Glutamatergic neuron (in vitro differentiated cells): ENCODE data around the gene IPO4. TPM values are rescaled to one million over a fixed set of nuclear protein-coding genes. Genes with fewer than 3 reads are reported as not detected.

Experiments used
- DNase-seq: peaks from one replicate; pipeline ENCODE4 v3.0.0; 2022
- H3K27ac Mint-ChIP-seq: one replicate; pipeline ENCODE4 v1.8.0; 2020; ENCODE audit warnings: mild to moderate bottlenecking, mixed read lengths, inconsistent platforms; ENCODE audit not compliant: unreplicated experiment
- H3K27me3 Mint-ChIP-seq: one replicate; pipeline ENCODE4 v1.8.0; 2020; ENCODE audit warnings: mild to moderate bottlenecking, moderate library complexity, mixed read lengths, inconsistent platforms; ENCODE audit not compliant: unreplicated experiment
- H3K36me3 Mint-ChIP-seq: one replicate; pipeline ENCODE4 v1.8.0; 2020; ENCODE audit warnings: mild to moderate bottlenecking, mixed read lengths, inconsistent platforms; ENCODE audit not compliant: unreplicated experiment
- H3K4me1 Mint-ChIP-seq: one replicate; pipeline ENCODE4 v1.8.0; 2020; ENCODE audit warnings: mild to moderate bottlenecking, low read depth, mixed read lengths, inconsistent platforms; ENCODE audit not compliant: unreplicated experiment
- H3K4me3 Mint-ChIP-seq: one replicate; pipeline ENCODE4 v1.8.0; 2020; ENCODE audit warnings: mild to moderate bottlenecking, mixed read lengths, inconsistent platforms; ENCODE audit not compliant: unreplicated experiment
- H3K9me3 Mint-ChIP-seq: one replicate; pipeline ENCODE4 v1.8.0; 2020; ENCODE audit warnings: mild to moderate bottlenecking, moderate library complexity, mixed read lengths, inconsistent platforms; ENCODE audit not compliant: unreplicated experiment
- total RNA-seq: library from RNA; stranded (reverse); fragmentation: NEBNext Ultra II Directional; extraction: Animal tissue kit (Norgen Biotek cat#: 25700); gene quantifications from one replicate; pipeline ENCODE4 v1.2.1, GENCODE V29; 2021; ENCODE audit not compliant: unreplicated experiment
- TF ChIP-seq, protein P1 (sequence below): fragments of 200-600 bp; sonication (generic); IDR thresholded peaks from one replicate; pipeline ENCODE4 v1.5.0; 2021; ENCODE audit not compliant: partially characterized antibody, unreplicated experiment

IPO4 gene
- total RNA-seq, 1 donor from 2014 or later: 25.5 TPM

GRCh38 chr14:24138396-24139271 is 50.0 kb downstream of the IPO4 start:
- DNase-seq: no peak
- no peak overlapping the region for H3K27ac Mint-ChIP-seq
- peaks cover 13% of the 10 kb centered on the region for H3K9me3 Mint-ChIP-seq
- H3K4me3 Mint-ChIP-seq: no peak overlapping the region
- H3K4me1 Mint-ChIP-seq: peaks cover 20% of the 10 kb centered on the region
- H3K27me3 Mint-ChIP-seq: peaks cover 13% of the 10 kb centered on the region
- no peaks in the 10 kb centered on the region for H3K36me3 Mint-ChIP-seq
- TF ChIP-seq, protein P1, sequence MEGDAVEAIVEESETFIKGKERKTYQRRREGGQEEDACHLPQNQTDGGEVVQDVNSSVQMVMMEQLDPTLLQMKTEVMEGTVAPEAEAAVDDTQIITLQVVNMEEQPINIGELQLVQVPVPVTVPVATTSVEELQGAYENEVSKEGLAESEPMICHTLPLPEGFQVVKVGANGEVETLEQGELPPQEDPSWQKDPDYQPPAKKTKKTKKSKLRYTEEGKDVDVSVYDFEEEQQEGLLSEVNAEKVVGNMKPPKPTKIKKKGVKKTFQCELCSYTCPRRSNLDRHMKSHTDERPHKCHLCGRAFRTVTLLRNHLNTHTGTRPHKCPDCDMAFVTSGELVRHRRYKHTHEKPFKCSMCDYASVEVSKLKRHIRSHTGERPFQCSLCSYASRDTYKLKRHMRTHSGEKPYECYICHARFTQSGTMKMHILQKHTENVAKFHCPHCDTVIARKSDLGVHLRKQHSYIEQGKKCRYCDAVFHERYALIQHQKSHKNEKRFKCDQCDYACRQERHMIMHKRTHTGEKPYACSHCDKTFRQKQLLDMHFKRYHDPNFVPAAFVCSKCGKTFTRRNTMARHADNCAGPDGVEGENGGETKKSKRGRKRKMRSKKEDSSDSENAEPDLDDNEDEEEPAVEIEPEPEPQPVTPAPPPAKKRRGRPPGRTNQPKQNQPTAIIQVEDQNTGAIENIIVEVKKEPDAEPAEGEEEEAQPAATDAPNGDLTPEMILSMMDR: no peak

DNA sequence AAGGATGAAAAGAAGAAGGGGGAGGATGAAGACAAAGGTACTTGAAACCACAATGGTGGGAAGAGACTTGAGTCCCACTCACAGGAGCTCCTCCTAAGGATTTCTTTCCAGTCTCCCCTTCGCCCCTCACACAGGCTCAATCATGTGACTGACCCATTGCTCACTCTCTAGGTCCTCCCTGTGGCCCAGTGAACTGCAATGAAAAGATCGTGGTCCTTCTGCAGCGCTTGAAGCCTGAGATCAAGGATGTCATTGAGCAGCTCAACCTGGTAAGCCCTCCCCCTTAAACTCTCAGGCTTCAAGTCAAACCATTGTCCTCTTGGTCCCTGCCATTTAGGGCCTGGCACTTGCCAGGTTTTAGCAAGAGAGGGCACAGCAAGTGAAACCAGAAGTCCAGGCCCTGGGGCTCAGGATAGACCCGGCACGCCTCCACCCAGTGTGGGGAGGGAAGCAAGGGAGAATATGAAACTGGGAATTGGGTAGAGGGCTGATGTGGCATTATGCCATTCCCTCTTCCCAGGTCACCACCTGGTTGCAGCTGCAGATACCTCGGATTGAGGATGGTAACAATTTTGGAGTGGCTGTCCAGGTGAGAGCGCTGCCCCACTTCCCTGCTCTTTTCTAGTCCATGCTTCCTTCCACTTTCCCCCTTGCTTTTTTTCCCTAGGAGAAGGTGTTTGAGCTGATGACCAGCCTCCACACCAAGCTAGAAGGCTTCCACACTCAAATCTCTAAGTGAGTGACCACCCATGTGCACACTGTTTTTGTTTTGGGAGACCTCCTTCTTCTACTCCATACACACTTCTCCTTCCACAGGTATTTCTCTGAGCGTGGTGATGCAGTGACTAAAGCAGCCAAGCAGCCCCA is 50.9 kb downstream of the IPO4 start:
- Mint-ChIP-seq H3K4me3 (no peak overlapping the region), H3K9me3 (peaks cover 13% of the 10 kb centered on the region), H3K27ac (no peak overlapping the region), H3K27me3 (peaks cover 15% of the 10 kb centered on the region), H3K36me3 (no peaks in the 10 kb centered on the region), H3K4me1 (peaks cover 23% of the 10 kb centered on the region)
- TF ChIP-seq, protein P1: no peak
- DNase-seq: no peak

GRCh38 chr14:24136684-24137528 is 51.7 kb downstream of the IPO4 start:
- Mint-ChIP-seq H3K27ac (peak overlapping the region; percentile 33), H3K27me3 (peaks cover 15% of the 10 kb centered on the region), H3K4me1 (peaks cover 23% of the 10 kb centered on the region), H3K4me3 (peak overlapping the region; percentile 79), H3K36me3 (no peaks in the 10 kb centered on the region), H3K9me3 (peaks cover 12% of the 10 kb centered on the region)
- DNase-seq: no peak
- TF ChIP-seq, protein P1: no peak

- TF ChIP-seq, protein P1: no peak
- Mint-ChIP-seq H3K4me3 (peak within 1 kb of the TSS; percentile 95), H3K27ac (peak within 1 kb of the TSS; percentile 75), H3K36me3 (no peaks in the 10 kb centered on the region), H3K27me3 (peaks cover 16% of the 10 kb centered on the region), H3K9me3 (peaks cover 10% of the 10 kb centered on the region), H3K4me1 (peaks cover 27% of the 10 kb centered on the region)
- DNase-seq: peak; percentile 92
Measured at GRCh38 chr14:24135834-24136683, 52.6 kb downstream of the IPO4 start, which contains the start of gene PSME1. Gene PSME1 (plus strand): TSS chr14:24136194. CDS start chr14:24136263, 69 bp downstream.
